Activated CD8-positive, alpha-beta memory T cell treated with anti-CD3 and anti-CD28 coated beads, Interleukin-2, amount 50 U/mL, for 1 hour (primary cell): Measurements from ENCODE around the gene CD48.

ENCODE experiments used
- DNase-seq: peaks from one replicate; pipeline ENCODE4 v3.0.0-alpha.2; 2020; ENCODE audit errors: extremely low read depth

The CD48 gene, protein sequence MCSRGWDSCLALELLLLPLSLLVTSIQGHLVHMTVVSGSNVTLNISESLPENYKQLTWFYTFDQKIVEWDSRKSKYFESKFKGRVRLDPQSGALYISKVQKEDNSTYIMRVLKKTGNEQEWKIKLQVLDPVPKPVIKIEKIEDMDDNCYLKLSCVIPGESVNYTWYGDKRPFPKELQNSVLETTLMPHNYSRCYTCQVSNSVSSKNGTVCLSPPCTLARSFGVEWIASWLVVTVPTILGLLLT

GRCh38 chr1:160711602-160712311 lies at the start of gene CD48:
Gene CD48 (minus strand): TSS chr1:160711822. CDS start chr1:160711763, 59 bp downstream.
- no peak for DNase-seq

- no peak for DNase-seq
Observed at GRCh38 chr1:160761046-160761445, 49.4 kb upstream of the CD48 start.

DNA sequence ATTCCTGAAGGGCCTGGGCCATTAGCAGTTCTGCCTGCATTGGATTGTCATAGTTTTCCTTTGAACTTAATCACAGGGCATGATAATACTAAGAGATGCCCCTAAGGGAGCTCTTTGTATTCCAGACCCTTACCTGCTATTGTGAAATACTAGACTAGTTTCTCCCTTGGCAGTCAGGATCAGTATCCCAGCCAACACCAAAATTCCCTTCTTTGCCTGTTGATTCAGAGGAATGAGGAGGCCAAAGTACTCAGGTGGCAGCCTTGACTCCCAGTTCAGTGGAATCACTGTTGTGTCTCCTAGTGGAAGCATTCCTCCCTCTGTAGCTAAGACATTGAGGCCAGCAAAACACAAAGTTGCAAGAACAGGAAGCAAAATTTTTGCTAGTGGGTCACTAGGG lies 48.1 kb upstream of the CD48 start:
- no peak for DNase-seq

- no peak for DNase-seq
Observed at GRCh38 chr1:160758521-160758920, 46.9 kb upstream of the CD48 start.

DNA sequence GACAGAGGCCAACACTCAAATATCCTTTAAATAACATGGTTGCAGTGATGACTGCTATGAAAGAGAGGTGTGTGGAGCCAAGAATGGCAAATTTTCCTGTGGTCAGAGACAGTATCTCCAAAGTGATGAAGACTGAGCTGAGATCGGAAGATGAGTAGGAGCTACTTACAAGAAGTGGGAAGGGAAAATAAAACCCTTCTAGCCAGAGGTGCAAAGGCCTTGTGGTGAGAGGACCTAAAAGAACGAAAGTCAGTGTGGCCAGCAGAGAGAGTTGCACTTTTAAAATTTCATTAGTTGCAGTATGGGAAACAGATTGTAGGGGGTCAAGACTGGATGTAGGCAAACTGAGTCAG lies 45.2 kb upstream of the CD48 start:
- DNase-seq, result no peak

- DNase-seq, result no peak
Observed at GRCh38 chr1:160755911-160756848, 44.6 kb upstream of the CD48 start.

GRCh38 chr1:160755461-160755860 lies 43.8 kb upstream of the CD48 start:
- no peak for DNase-seq

DNA sequence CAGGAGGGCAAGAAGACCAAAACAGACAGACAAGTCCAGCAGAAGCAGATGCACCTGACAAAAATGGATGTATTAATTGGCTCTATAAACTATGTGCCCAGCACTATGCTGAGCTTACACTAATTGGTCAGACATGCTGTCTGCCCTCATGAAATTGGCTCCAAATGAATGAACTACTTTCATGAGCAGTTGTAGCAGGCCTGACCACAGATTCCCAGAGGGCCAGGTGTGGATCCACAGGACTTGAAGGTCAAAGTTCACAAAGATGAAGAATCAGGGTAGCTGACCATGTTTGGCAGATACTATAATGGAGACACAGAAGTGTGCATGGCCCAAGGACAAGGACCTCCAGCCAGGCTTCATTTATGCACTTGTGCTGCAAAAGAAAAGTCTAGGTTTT lies 42.0 kb upstream of the CD48 start:
- no peak for DNase-seq

DNA sequence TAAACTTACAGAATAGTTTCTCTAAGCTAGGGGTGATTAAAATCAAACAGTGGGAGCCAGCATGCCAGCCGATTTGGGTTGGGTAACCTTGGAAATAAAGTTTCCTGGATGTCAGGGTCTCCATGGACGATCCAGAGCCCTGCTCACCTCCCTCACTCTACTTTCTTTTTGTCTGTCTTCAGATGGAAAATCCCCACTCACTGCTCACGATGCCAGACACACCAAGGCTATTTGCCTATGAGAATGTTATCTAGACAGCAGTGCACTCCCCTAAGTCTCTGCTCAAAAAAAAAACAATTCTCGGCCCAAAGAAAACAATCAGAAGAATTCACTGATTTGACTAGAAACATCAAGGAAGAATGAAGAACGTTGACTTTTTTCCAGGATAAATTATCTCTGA lies 41.3 kb upstream of the CD48 start:
- DNase-seq, result no peak

GRCh38 chr1:160752406-160752805 lies 40.8 kb upstream of the CD48 start:
- no peak for DNase-seq

DNA sequence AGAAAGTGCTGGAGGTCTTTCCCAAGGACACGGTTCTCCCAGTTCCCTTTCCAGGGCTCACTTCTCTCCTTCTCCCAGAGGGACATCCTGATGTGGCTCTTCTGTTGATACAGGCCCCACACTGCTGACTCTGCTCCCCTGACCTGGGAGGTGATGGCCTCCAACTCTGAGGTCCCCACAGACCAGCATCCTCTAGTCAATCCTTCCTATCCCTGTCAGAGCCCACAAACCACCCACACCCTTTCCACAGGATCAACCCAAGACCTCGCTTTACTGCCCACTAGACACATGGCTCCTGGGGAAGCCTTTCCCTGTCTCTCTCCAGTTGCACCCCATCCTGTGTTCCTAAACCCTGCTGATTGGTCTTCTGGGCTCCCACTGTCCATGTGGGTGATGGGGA lies 39.0 kb upstream of the CD48 start:
- no peak for DNase-seq

GRCh38 chr1:160748878-160749269 lies 37.3 kb upstream of the CD48 start:
- no peak for DNase-seq

DNA sequence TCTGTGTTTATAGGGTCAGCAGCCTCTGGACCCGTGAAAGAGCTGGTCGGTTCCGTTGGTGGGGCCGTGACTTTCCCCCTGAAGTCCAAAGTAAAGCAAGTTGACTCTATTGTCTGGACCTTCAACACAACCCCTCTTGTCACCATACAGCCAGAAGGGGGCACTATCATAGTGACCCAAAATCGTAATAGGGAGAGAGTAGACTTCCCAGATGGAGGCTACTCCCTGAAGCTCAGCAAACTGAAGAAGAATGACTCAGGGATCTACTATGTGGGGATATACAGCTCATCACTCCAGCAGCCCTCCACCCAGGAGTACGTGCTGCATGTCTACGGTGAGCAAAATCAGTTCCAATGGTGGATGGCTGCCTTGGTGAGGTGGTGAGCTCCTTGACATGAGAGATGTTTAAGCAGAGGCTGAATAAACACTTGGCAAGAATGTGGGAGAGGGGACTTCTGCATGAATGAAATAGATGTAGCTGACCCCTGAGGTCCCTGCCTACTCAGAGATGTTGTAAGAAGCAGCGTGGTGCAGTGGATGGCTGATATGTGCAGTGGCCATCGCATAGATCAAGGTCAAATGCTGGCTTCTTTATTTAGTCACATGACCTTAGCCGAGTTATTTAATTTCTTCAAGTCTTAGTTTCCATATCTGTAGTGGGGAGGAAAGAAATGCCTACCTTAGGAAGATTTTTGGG lies 36.7 kb upstream of the CD48 start:
- DNase-seq, result no peak

GRCh38 chr1:160747717-160748116 lies 36.1 kb upstream of the CD48 start:
- DNase-seq, result no peak

DNA sequence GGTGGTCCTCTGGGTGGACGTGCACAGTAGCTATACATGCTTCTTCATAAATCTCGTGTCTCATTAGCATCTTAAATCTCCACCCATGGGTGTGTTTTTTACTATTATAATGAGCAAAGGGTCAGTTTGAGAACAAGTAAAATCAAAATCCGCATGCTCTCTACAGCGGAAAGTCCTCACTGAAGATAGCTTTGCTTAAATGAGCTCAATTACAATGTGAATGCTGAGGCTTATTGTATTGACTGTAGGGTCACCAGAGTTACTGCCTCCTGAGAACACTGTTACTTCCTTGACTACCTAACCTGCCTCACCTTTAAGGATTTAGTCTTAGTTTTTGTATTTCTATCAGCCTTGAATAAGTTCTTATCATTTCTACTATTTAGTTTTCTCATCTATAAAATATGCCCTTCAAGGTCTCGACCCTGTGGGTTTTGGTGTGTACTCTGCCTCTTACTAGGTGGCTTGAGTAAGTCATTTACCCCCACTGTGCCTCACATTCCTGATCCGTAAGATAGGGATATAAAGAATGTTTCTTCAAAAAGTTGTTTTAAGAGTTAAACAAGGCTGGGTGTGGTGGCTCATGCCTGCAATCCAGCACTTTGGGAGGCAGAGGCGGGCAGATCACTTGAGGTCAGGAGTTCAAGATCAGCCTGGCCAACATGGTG lies 35.3 kb upstream of the CD48 start:
- no peak for DNase-seq

DNA sequence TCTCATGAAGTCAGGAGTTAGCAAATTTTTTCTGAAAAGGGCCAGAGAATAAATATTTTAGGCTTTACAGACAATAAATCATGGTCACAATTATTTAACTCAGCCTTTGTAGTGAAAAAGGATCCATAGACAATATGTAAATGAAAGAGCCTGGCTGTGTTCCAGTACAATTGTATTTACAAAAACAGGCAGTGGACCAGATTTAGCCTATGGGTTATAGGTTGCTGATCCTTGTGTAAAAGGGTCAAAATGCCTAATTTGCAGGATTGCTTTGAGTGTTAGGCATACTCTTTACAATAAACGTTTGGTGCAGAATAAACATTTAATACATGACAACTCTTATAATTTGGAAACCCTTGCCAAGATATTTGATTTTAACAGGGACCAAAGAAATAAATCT lies 33.9 kb upstream of the CD48 start:
- no peak for DNase-seq

DNA sequence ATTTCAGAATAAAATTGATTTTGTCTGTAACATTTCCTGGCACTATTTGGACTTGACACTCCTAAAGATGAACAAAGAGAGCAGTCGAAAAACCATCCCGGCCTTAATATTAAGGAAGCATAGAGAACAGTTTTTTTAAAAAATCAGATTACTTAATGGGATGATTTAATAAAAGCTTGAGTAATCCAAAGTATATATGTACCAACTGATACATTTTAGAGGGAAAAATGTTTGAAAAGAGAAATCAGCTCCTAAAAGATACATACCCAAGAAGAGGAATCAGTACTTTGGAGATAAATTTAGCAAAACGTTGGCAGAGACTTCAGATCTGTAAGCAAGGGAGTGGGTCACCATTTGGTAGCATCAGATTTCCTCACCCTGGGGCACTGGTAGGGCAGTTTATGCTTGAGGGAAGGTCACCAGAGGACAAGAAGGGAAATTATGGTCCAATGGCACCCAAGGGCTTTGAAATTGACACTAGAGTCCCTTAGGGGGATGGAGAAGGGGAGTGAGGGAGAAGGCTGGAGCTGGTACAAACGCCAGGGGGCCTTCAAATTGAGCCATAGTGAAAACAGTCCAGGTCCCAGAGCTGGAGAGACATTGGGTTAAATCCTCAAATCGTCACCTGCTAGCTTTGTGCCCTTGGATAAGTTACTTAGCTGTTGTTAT lies 33.4 kb upstream of the CD48 start:
- no peak for DNase-seq

GRCh38 chr1:160744199-160744851 lies 32.7 kb upstream of the CD48 start:
- no peak for DNase-seq

DNA sequence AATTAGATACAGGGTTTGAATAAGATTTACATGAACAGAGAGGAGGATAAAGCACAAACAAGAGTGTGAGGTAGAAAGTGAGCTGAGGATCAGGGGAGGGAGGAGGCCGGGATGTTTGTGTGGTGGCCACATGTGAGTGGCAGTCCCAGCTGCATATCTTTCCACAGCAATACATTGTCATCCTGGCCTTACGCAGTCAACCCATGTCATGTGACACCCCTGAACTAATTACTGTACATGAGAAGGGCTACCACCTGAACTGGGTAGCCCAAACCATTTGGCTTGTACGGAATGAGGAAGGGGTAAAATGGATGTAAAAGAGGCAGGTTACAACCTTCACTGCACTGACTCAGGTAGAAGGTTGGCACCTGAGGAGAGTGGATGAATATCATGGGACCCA lies 31.6 kb upstream of the CD48 start:
- DNase-seq, result no peak

GRCh38 chr1:160742428-160743127 lies 31.0 kb upstream of the CD48 start:
- DNase-seq, result no peak
